Hepatocyte (in vitro differentiated cells): ENCODE data around the gene RALGDS.

ENCODE experiments used
- EZH2 ChIP-seq: fragments of 200-600 bp; sonication (generic); IDR thresholded peaks from 2 replicates; pipeline ENCODE4 v1.6.1; 2016; ENCODE audit warnings: antibody characterized with exemption, mild to moderate bottlenecking, borderline replicate concordance
- EZH2phosphoT487 ChIP-seq: fragments of 200-600 bp; sonication (generic); IDR thresholded peaks from one replicate; pipeline ENCODE4 v1.6.1; 2018; ENCODE audit warnings: antibody characterized with exemption, mild to moderate bottlenecking, low read depth, moderate library complexity; ENCODE audit not compliant: unreplicated experiment, severe bottlenecking
- TF ChIP-seq, protein P1 (sequence below): fragments of 200-600 bp; sonication (generic); IDR thresholded peaks from 2 replicates; pipeline ENCODE4 v1.5.1; 2016; ENCODE audit warnings: antibody characterized with exemption, mild to moderate bottlenecking; ENCODE audit not compliant: poor library complexity

DNA sequence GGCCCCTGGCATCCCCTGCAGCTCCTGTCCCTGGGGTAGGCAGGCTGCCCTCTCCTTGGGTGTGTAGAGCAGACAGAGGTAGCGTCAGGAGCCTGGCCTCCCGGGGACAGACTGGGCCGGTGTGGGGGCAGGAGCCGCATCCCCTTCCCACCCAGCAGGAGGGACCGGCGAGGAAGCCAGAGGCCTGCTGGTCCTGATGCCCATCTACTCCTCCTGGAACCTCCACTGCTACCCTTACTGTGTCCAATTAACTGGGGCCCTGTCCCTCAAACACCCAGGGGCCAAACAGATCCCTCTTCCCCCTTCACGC lies 15.6 kb downstream of the RALGDS start:
- TF ChIP-seq, protein P1, sequence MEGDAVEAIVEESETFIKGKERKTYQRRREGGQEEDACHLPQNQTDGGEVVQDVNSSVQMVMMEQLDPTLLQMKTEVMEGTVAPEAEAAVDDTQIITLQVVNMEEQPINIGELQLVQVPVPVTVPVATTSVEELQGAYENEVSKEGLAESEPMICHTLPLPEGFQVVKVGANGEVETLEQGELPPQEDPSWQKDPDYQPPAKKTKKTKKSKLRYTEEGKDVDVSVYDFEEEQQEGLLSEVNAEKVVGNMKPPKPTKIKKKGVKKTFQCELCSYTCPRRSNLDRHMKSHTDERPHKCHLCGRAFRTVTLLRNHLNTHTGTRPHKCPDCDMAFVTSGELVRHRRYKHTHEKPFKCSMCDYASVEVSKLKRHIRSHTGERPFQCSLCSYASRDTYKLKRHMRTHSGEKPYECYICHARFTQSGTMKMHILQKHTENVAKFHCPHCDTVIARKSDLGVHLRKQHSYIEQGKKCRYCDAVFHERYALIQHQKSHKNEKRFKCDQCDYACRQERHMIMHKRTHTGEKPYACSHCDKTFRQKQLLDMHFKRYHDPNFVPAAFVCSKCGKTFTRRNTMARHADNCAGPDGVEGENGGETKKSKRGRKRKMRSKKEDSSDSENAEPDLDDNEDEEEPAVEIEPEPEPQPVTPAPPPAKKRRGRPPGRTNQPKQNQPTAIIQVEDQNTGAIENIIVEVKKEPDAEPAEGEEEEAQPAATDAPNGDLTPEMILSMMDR: no peak
- no peak for TF ChIP-seq EZH2
- TF ChIP-seq EZH2phosphoT487: no peak
